Stomach (tissue), 9 donors: ENCODE data around the gene CCDC178. TPM values are rescaled to one million over a fixed set of nuclear protein-coding genes. Genes with fewer than 3 reads are reported as not detected.
"Not testable (repeated sequence)": the region's sequence is repeated elsewhere in the genome, so short reads cannot be mapped to it uniquely, and the experiment has no call there.

Experiments used
- DNase-seq, 2 donors: peaks; one replicate each; pipeline versions ENCODE4 v3.0.0 to v3.0.0-alpha.2; 2013 to 2019
- H3K27ac ChIP-seq, 5 donors: fragments of 200-600 bp in 4 of 5; sonication (generic) in 4 of 5; one replicate each; pipeline ENCODE4 v1.5.1; 2013 to 2019; ENCODE audit warnings: mild to moderate bottlenecking in 1 of 5, moderate library complexity in 1 of 5
- H3K27me3 ChIP-seq, 3 donors: fragments of 200-600 bp; sonication (generic); one replicate each; pipeline ENCODE4 v1.5.1; 2017 to 2019; ENCODE audit warnings: mixed run types in 1 of 3
- H3K36me3 ChIP-seq, 4 donors: fragments of 200-600 bp; sonication (generic); 1 replicate in 3 of 4; 2 replicates in 1 of 4; pipeline ENCODE4 v1.5.1; 2016 to 2019
- H3K4me1 ChIP-seq, 4 donors: fragments of 200-600 bp; sonication (generic); one replicate each; pipeline ENCODE4 v1.5.1; 2016 to 2019
- H3K4me3 ChIP-seq, 4 donors: fragments of 200-600 bp; sonication (generic) in 3 of 4; one replicate each; pipeline ENCODE4 v1.5.1; 2016 to 2019; ENCODE audit warnings: mild to moderate bottlenecking in 1 of 4
- H3K9me3 ChIP-seq, 4 donors: fragments of 200-600 bp; sonication (generic); one replicate each; pipeline ENCODE4 v1.5.1; 2016 to 2019
- CTCF ChIP-seq, 7 experiments: fragments of 450-650 bp in 4 of 7; fragments of 200-600 bp in 3 of 7; sonication (generic) in 3 of 7; IDR thresholded peaks; one replicate each; pipeline ENCODE4 v1.5.1; 2016 to 2019; ENCODE audit warnings: antibody characterized with exemption in 7 of 7, control low read depth in 2 of 7, mild to moderate bottlenecking in 1 of 7
- EP300 ChIP-seq: sonication (generic); formaldehyde crosslinking; IDR thresholded peaks from one replicate; pipeline ENCODE4 v1.6.1; 2017; ENCODE audit warnings: antibody characterized with exemption
- POLR2A ChIP-seq, 4 donors: fragments of 450-650 bp; IDR thresholded peaks; one replicate each; pipeline ENCODE4 v1.6.1; 2016; ENCODE audit warnings: antibody characterized with exemption in 4 of 4, control low read depth in 2 of 4, mild to moderate bottlenecking in 1 of 4, moderate library complexity in 1 of 4
- POLR2AphosphoS5 ChIP-seq, 3 donors: sonication (generic); formaldehyde crosslinking; IDR thresholded peaks; one replicate each; pipeline ENCODE4 v1.6.1; 2016; ENCODE audit warnings: antibody characterized with exemption in 3 of 3
- WGBS, 5 donors: extraction: QIAGEN DNeasy Blood & Tissue Kit in 3 of 5; methylation state at CpG; one replicate each; pipeline versions ENCODE4 v1.1.5 to v1.1.7; 2013 to 2018; 5-methylcytosine and 5-hydroxymethylcytosine counted together
- intact Hi-C: fragments of 100-400 bp; cut with DNase I; formaldehyde crosslinking; loops from one replicate; pipeline ENCODE4 v1.15.1; 2023; ENCODE audit warnings: low total_unique reads
- polyA plus RNA-seq, 3 donors: library from polyadenylated mRNA; stranded (reverse); fragments of 200-250 nt; gene quantifications; one replicate each; pipeline ENCODE4 v1.2.3, GENCODE V29; 2013
- total RNA-seq, 5 donors: library from RNA; depleted of rRNA; stranded (reverse); fragments of >200 nt; gene quantifications; one replicate each; pipeline versions ENCODE4 v1.1.0 to v1.2.3, GENCODE V29; 2014 to 2016
- donor health status: healthy with polysubstance abuse.
- donor health status: Bipolar disorder and iron deficiency.
- donor health status: healthy.

The CCDC178 gene
- total and polyA plus RNA-seq, 8 donors, result 0.38 to 24.5 (median 1.8) TPM; not detected in 4

DNA sequence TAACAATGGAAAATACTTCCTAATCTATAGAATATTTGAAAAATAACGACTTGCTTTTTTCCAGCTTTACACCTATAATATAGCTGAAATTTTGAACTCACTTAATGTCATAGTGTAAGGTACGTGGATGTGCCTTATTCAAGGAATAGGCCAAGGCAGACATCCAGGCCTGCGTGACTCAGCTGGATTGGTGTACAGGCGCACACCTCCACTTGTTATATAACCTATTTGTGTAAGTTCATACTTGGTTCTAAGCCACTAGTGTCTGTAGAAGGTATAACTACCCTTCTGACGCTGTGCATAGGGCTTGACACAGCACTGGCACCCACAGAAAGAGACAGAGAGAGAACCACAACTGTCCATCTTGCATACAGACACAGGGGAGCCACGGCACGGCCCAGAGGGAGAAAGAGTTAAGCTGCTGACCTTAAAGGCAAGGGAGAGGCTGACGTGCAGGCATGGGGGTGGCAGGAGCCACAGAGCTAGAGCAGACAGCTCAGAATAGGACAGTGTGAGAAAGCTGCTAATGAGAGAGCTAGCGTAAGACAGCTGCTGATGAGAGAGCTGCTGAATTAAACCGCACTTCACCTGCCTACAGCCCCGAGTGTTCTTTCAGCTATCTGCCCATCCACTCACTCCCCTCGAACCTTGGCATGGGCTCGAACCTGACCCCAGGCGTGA is 16.1 kb downstream of the CCDC178 start:
- Histone ChIP-seq H3K27ac (no peak overlapping the region), H3K27me3 (no peaks in the 10 kb centered on the region), H3K4me3 (no peak overlapping the region), H3K9me3 (no peaks in the 10 kb centered on the region), H3K4me1 (no peaks in the 10 kb centered on the region), H3K36me3 (no peaks in the 10 kb centered on the region)
- no peak for TF ChIP-seq EP300
- TF ChIP-seq POLR2AphosphoS5 (IDR thresholded peaks at IDR 0.05), result no peak
- no peak for TF ChIP-seq POLR2A (IDR thresholded peaks at IDR 0.05)
- TF ChIP-seq CTCF (IDR thresholded peaks at IDR 0.05), result no peak
- DNase-seq, result no peak
- 68 to 79% (median 75%) methylated on average over 14 of the region's 14 CpGs for WGBS, 5 donors
- intact Hi-C loops, result no loop called here

GRCh38 chr18:33421225-33421624 is 19.3 kb downstream of the CCDC178 start:
- H3K4me1 ChIP-seq, result no peaks in the 10 kb centered on the region
- H3K27ac ChIP-seq, result no peak overlapping the region
- intact Hi-C loops, result no loop called here
- DNase-seq, result no peak
- no peaks in the 10 kb centered on the region for H3K27me3 ChIP-seq
- H3K4me3 ChIP-seq, result no peak overlapping the region
- TF ChIP-seq POLR2A (IDR thresholded peaks at IDR 0.05) (no peak), CTCF (IDR thresholded peaks at IDR 0.05) (no peak), POLR2AphosphoS5 (IDR thresholded peaks at IDR 0.05) (no peak), EP300 (no peak)
- 25 to 44% (median 36%) methylated on average over 1 of the region's 1 CpG for whole genome bisulfite sequencing, 5 donors
- peaks cover 0 to 4% (median 0%) of the 10 kb centered on the region in 4 donors for H3K9me3 ChIP-seq
- no peaks in the 10 kb centered on the region for H3K36me3 ChIP-seq

DNA sequence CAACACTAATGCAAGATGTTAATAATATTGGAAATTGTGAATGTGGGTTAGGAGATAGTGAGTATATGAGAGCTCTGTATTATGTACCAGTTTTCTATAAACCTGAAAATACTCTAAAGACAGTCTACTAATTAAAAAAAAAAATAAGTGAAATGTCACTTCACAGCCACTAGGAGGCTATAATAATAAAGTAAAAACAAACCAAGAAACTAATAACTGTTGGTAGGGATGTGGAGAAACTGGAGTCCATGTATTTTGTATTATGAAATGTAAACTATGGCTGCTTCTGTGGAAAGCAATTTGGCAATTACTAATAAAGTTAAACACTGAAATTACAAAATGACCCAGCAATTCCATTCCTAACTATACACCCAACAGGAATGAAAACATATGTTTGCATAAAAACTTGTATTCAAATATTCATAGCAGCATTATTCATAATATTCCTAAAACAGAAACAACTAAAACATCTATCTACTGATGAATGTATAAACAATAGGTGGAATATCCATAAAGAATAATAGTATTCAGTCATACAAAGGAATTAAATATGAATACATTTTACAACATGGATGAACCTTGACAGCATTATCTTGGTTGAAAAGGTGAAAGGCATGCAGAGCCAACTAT is 36.2 kb downstream of the CCDC178 start:
- intact Hi-C loops, result no loop called here

DNA sequence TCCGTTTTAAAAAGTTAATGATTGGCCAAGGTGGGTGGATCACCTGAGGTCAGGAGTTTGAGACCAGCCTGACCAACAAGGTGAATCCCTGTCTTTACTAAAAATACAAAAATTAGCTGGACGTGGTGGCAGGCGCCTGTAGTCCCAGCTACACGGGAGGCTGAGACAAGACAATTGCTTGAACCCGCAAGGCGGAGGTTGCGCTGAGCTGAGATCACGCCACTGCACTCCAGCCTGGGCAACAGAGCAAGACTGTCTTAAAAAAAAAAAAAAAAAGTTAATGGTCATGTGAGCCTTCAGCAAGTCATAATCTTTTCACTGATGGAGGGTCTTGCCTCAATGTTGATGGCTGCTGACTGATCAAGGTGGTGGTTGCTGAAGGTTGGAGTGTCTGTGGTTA is 41.6 kb downstream of the CCDC178 start:
- DNase-seq, H3K36me3 ChIP-seq, H3K27ac ChIP-seq, H3K4me3 ChIP-seq, H3K27me3 ChIP-seq, H3K4me1 ChIP-seq, H3K9me3 ChIP-seq, intact Hi-C loops: not testable (repeated sequence)
- 89 to 94% (median 91%) methylated on average over 8 of the region's 8 CpGs for WGBS, 5 donors

More for the DNA sequence above, 36.2 kb downstream of the CCDC178 start:
- no peaks in the 10 kb centered on the region for H3K4me1 ChIP-seq
- no peak overlapping the region for H3K4me3 ChIP-seq
- DNase-seq, result no peak
- H3K27ac ChIP-seq, result no peak overlapping the region
- H3K9me3 ChIP-seq, result no peaks in the 10 kb centered on the region
- peak in 1 of 7 experiments; percentile 35 for TF ChIP-seq CTCF (IDR thresholded peaks at IDR 0.05)
- no peak for TF ChIP-seq EP300
- H3K27me3 ChIP-seq, result no peaks in the 10 kb centered on the region
- no peaks in the 10 kb centered on the region for H3K36me3 ChIP-seq

- Histone ChIP-seq H3K4me1 (no peaks in the 10 kb centered on the region), H3K4me3 (no peak overlapping the region), H3K27ac (no peak overlapping the region), H3K36me3 (no peaks in the 10 kb centered on the region), H3K9me3 (peaks cover 0 to 9% (median 0%) of the 10 kb centered on the region in 4 donors), H3K27me3 (no peaks in the 10 kb centered on the region)
- intact Hi-C loops, result no loop called here
- TF ChIP-seq POLR2A (IDR thresholded peaks at IDR 0.05) (no peak), CTCF (IDR thresholded peaks at IDR 0.05) (no peak), POLR2AphosphoS5 (IDR thresholded peaks at IDR 0.05) (no peak), EP300 (no peak)
- WGBS, 5 donors, result 52 to 74% (median 69%) methylated on average over 4 of the region's 4 CpGs
- DNase-seq, result no peak
These were observed 64.7 kb downstream of the CCDC178 start for GRCh38 chr18:33375829-33376228.
